IMR-90 (cell line): ENCODE data around the gene OR1K1.

Experiments used
- FOS ChIP-seq: fragments of 150-350 bp; IDR thresholded peaks from 2 replicates; pipeline ENCODE4 v1.6.1; 2016; ENCODE audit warnings: low read depth, low read length
- MAFK ChIP-seq: IDR thresholded peaks from 2 replicates; pipeline ENCODE4 v1.6.1; 2012; ENCODE audit warnings: low read depth, low read length, improper control_type of control experiment
- MAZ ChIP-seq: IDR thresholded peaks from 2 replicates; pipeline ENCODE4 v1.6.1; 2012; ENCODE audit warnings: low read depth, mild to moderate bottlenecking, low read length, improper control_type of control experiment, moderate library complexity, borderline replicate concordance
- POLR2A ChIP-seq: IDR thresholded peaks from 2 replicates; pipeline ENCODE4 v1.6.1; 2012; ENCODE audit warnings: mild to moderate bottlenecking, low read depth, low read length
- RAD21 ChIP-seq: IDR thresholded peaks from 2 replicates; pipeline ENCODE4 v1.6.1; 2012; ENCODE audit warnings: low read length, improper control_type of control experiment
- TF ChIP-seq, protein P1 (sequence below): fragments of 150-350 bp; IDR thresholded peaks from 2 replicates; pipeline ENCODE4 v1.6.1; 2016; ENCODE audit warnings: low read depth, mild to moderate bottlenecking, low read length, moderate library complexity, borderline replicate concordance
- TF ChIP-seq, protein P2 (sequence below): conservative IDR thresholded peaks from 2 replicates; pipeline ENCODE4 v1.5.1; 2012; ENCODE audit warnings: mild to moderate bottlenecking, low read depth, low read length, improper control_type of control experiment
- TF ChIP-seq, protein P3 (sequence below): fragments of 150-350 bp; IDR thresholded peaks from 2 replicates; pipeline ENCODE4 v1.6.1; 2017; ENCODE audit warnings: mild to moderate bottlenecking, antibody characterized with exemption, low read length, low read depth

DNA sequence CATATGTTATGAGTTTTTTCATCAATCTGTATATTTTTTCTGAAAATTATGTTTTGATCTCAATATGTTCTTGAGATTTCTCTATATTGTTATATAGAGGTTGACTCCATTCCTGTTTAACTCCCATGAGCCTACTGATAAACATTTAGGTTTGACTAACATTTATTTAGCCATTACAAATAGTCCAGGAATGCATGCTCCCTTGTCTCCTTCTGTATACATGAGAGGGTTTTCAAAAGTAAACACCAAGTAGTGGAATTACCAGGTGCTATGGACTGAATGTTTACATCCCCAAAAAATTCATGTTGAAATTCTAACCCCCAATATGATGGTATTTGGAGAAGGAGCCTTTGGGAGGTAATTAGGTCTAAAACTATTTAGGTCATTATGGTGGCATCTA lies 14.7 kb upstream of the OR1K1 start:
- TF ChIP-seq MAZ (no peak), POLR2A (no peak), RAD21 (no peak), FOS (no peak), MAFK (no peak)
- TF ChIP-seq, protein P1, sequence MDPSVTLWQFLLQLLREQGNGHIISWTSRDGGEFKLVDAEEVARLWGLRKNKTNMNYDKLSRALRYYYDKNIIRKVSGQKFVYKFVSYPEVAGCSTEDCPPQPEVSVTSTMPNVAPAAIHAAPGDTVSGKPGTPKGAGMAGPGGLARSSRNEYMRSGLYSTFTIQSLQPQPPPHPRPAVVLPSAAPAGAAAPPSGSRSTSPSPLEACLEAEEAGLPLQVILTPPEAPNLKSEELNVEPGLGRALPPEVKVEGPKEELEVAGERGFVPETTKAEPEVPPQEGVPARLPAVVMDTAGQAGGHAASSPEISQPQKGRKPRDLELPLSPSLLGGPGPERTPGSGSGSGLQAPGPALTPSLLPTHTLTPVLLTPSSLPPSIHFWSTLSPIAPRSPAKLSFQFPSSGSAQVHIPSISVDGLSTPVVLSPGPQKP = no peak
- TF ChIP-seq, protein P2, sequence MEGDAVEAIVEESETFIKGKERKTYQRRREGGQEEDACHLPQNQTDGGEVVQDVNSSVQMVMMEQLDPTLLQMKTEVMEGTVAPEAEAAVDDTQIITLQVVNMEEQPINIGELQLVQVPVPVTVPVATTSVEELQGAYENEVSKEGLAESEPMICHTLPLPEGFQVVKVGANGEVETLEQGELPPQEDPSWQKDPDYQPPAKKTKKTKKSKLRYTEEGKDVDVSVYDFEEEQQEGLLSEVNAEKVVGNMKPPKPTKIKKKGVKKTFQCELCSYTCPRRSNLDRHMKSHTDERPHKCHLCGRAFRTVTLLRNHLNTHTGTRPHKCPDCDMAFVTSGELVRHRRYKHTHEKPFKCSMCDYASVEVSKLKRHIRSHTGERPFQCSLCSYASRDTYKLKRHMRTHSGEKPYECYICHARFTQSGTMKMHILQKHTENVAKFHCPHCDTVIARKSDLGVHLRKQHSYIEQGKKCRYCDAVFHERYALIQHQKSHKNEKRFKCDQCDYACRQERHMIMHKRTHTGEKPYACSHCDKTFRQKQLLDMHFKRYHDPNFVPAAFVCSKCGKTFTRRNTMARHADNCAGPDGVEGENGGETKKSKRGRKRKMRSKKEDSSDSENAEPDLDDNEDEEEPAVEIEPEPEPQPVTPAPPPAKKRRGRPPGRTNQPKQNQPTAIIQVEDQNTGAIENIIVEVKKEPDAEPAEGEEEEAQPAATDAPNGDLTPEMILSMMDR = no peak
- TF ChIP-seq, protein P3, sequence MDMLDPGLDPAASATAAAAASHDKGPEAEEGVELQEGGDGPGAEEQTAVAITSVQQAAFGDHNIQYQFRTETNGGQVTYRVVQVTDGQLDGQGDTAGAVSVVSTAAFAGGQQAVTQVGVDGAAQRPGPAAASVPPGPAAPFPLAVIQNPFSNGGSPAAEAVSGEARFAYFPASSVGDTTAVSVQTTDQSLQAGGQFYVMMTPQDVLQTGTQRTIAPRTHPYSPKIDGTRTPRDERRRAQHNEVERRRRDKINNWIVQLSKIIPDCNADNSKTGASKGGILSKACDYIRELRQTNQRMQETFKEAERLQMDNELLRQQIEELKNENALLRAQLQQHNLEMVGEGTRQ = no peak
